IMR-90 (cell line): ENCODE data around the gene NUP210L.

Source experiments
- CEBPB ChIP-seq: IDR thresholded peaks from 2 replicates; pipeline ENCODE4 v1.6.1; 2012; ENCODE audit warnings: low read depth, low read length, improper control_type of control experiment
- CHD1 ChIP-seq: IDR thresholded peaks from 2 replicates; pipeline ENCODE4 v1.6.1; 2012; ENCODE audit warnings: low read depth, low read length, improper control_type of control experiment
- FOS ChIP-seq: fragments of 150-350 bp; IDR thresholded peaks from 2 replicates; pipeline ENCODE4 v1.6.1; 2016; ENCODE audit warnings: low read depth, low read length
- MAFK ChIP-seq: IDR thresholded peaks from 2 replicates; pipeline ENCODE4 v1.6.1; 2012; ENCODE audit warnings: low read depth, low read length, improper control_type of control experiment
- NFE2L2 ChIP-seq: fragments of 150-350 bp; IDR thresholded peaks from 2 replicates; pipeline ENCODE4 v1.6.1; 2016; ENCODE audit warnings: low read depth, mild to moderate bottlenecking, low read length
- POLR2A ChIP-seq: IDR thresholded peaks from 2 replicates; pipeline ENCODE4 v1.6.1; 2012; ENCODE audit warnings: mild to moderate bottlenecking, low read depth, low read length
- RAD21 ChIP-seq: IDR thresholded peaks from 2 replicates; pipeline ENCODE4 v1.6.1; 2012; ENCODE audit warnings: low read length, improper control_type of control experiment
- SMC3 ChIP-seq: fragments of 150-350 bp; IDR thresholded peaks from 2 replicates; pipeline ENCODE4 v1.6.1; 2016; ENCODE audit warnings: low read depth, mild to moderate bottlenecking, antibody characterized with exemption, low read length, moderate library complexity
- TF ChIP-seq, protein P1 (sequence below): conservative IDR thresholded peaks from 2 replicates; pipeline ENCODE4 v1.5.1; 2012; ENCODE audit warnings: mild to moderate bottlenecking, low read depth, low read length, improper control_type of control experiment
- TF ChIP-seq, protein P2 (sequence below): fragments of 150-350 bp; IDR thresholded peaks from 2 replicates; pipeline ENCODE4 v1.6.1; 2017; ENCODE audit warnings: mild to moderate bottlenecking, antibody characterized with exemption, low read length, low read depth

DNA sequence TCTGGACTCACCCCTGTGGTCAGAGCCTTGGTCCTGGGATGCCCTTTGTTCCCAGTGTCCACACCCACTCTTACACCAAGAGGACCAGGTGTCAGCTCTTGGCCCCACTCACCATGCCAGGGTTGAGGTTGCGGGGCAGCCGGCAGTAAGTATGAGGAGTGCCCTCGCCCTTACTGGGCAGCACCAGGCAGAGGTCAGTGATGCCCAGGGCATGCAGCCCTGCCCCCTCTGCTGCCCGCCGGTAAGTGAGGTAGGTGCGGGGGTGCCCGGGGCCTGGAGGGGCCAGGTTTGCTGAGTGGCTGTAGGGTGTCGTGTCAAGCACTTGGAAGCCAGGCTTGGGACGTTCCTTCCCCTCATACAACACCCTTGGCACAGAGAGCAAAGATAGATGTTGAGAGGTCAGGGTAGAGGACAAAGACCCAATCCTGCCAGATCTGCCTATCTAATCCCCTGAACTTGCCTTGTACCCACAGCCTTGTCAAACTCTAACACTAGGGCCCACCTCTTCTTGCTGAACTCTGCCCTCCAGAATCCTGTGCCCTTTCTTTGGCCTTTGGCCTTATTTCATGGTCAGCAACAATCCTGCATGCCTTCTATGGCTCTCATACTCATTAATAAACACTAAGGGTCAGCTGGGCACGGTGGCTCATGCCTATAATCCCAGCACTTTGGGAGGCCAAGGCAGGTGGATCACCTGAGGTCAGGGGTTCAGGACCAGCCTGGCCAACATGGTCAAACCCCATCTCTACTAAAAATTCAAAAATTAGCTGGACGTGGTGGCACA is 211.9 kb downstream of the NUP210L start:
- TF ChIP-seq, protein P1, sequence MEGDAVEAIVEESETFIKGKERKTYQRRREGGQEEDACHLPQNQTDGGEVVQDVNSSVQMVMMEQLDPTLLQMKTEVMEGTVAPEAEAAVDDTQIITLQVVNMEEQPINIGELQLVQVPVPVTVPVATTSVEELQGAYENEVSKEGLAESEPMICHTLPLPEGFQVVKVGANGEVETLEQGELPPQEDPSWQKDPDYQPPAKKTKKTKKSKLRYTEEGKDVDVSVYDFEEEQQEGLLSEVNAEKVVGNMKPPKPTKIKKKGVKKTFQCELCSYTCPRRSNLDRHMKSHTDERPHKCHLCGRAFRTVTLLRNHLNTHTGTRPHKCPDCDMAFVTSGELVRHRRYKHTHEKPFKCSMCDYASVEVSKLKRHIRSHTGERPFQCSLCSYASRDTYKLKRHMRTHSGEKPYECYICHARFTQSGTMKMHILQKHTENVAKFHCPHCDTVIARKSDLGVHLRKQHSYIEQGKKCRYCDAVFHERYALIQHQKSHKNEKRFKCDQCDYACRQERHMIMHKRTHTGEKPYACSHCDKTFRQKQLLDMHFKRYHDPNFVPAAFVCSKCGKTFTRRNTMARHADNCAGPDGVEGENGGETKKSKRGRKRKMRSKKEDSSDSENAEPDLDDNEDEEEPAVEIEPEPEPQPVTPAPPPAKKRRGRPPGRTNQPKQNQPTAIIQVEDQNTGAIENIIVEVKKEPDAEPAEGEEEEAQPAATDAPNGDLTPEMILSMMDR: no peak
- TF ChIP-seq CEBPB (no peak), NFE2L2 (no peak), FOS (no peak), POLR2A (no peak), MAFK (no peak), CHD1 (no peak), SMC3 (no peak), RAD21 (no peak)
- TF ChIP-seq, protein P2, sequence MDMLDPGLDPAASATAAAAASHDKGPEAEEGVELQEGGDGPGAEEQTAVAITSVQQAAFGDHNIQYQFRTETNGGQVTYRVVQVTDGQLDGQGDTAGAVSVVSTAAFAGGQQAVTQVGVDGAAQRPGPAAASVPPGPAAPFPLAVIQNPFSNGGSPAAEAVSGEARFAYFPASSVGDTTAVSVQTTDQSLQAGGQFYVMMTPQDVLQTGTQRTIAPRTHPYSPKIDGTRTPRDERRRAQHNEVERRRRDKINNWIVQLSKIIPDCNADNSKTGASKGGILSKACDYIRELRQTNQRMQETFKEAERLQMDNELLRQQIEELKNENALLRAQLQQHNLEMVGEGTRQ: no peak
